ENCODE measurements around the gene HOGA1.

DNA sequence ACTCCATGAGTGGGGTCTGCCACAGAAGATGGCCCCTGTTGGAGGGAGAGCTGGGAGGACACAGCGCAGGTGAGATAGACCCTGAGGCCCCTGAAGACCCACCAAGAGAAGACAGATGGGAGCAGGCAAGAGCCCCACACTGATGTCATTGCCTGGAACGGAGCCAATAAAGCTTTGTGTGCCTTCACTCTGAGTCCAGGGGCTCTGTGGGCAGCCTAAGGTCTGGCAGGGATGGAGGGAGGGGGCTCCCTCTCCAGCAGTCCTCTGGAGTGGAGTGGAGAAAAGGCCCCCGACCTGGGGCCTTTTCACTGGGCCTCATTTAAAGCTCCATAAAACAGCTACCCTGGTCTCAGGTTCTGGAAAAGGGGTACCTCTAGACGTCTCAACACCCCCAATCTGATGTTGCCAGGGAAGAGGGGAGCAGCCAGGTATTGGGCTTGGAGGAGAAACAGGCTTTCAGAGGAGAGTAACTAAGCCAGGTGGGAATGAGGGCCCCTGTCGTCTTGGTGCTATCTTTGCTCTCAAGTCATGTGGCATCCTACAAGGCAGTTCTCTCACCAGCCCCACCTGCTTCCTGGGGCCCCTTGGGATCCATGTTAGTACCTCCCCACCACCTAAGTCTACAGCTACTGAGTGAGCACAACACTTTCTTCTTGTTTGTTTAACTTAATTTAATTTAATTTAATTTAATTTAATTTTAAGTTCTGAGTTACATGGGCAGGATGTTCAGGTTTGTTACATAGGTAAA, 6.7 kb downstream of the HOGA1 start:
- TF ChIP-seq, protein P1, sequence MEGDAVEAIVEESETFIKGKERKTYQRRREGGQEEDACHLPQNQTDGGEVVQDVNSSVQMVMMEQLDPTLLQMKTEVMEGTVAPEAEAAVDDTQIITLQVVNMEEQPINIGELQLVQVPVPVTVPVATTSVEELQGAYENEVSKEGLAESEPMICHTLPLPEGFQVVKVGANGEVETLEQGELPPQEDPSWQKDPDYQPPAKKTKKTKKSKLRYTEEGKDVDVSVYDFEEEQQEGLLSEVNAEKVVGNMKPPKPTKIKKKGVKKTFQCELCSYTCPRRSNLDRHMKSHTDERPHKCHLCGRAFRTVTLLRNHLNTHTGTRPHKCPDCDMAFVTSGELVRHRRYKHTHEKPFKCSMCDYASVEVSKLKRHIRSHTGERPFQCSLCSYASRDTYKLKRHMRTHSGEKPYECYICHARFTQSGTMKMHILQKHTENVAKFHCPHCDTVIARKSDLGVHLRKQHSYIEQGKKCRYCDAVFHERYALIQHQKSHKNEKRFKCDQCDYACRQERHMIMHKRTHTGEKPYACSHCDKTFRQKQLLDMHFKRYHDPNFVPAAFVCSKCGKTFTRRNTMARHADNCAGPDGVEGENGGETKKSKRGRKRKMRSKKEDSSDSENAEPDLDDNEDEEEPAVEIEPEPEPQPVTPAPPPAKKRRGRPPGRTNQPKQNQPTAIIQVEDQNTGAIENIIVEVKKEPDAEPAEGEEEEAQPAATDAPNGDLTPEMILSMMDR (IDR thresholded peaks at IDR 0.05; ENCODE audit: extremely low read depth in 1 of 2, insufficient read depth in 1 of 2, low read depth in 1 of 2, low read length in 2 of 2): no peak
- no peak for TF ChIP-seq POLR2A (IDR thresholded peaks at IDR 0.05; ENCODE audit: low read depth, low read length)
- TF ChIP-seq POLR2AphosphoS5 (IDR thresholded peaks at IDR 0.05; ENCODE audit: insufficient read depth, low read depth, low read length): no peak
- no peak for TF ChIP-seq GATA2 (IDR thresholded peaks at IDR 0.05; ENCODE audit: insufficient read depth, insufficient read length, low read depth, low read length)
- TF ChIP-seq EZH2 (IDR thresholded peaks at IDR 0.05; ENCODE audit: borderline replicate concordance, low read depth, low read length, severe bottlenecking): no peak
- no peak for TF ChIP-seq FOS (IDR thresholded peaks at IDR 0.05; ENCODE audit: borderline replicate concordance, insufficient read depth, low read length)
- TF ChIP-seq, protein P2, sequence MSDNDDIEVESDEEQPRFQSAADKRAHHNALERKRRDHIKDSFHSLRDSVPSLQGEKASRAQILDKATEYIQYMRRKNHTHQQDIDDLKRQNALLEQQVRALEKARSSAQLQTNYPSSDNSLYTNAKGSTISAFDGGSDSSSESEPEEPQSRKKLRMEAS (IDR thresholded peaks at IDR 0.05; ENCODE audit: insufficient read depth, insufficient read length): no peak
- no peak for TF ChIP-seq MYC (IDR thresholded peaks at IDR 0.05; ENCODE audit: low read depth, low read length)
